ENCODE data around the gene CDKAL1.
A peak's percentile ranks its signal among the peaks of the same experiment; 100 is the strongest.
"Not testable (repeated sequence)": the region's sequence is repeated elsewhere in the genome, so short reads cannot be mapped to it uniquely, and the experiment has no call there.

The CDKAL1 gene

DNA sequence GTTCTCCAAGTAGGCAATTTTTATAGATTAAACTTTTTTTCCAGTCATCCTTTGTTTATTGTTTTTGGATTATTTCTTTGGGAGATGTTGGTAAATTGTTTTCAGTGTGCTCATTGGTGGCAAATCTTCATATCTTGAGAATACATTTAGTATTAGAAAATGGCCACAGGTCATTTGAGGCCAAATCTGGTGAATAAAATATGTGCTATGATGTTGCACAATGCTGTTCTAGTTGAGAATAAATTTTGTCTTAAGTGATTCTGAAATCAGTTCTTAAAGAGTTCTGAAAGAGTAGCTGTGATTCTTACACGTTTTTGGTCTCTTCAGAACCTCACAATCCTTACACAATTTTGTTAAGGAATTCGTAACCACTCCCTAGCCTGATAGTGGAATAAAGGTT, 20.1 kb downstream of the CDKAL1 start:
- DNase-seq (ENCODE audit: low spot score) = no peak

DNA sequence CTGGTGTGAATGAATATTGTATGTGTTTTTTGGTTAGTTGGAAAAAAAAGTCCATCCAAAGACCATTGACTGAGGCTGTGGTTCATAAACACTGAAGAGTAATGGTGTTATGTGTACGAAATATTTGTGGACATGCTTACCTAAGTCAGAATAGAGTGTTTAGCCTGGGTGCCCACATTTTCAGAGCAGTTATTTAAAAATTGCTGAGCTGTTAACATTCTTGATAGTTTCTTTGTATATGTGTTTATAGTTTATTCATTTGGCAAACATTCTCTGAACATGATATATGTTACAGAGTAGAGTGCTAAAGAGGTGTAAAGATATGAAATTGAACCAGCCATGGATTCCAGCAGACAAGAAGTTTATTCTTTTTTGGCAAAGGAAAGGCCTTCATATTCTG, 20.6 kb downstream of the CDKAL1 start:
- DNase-seq (ENCODE audit: low spot score) = no peak

DNA sequence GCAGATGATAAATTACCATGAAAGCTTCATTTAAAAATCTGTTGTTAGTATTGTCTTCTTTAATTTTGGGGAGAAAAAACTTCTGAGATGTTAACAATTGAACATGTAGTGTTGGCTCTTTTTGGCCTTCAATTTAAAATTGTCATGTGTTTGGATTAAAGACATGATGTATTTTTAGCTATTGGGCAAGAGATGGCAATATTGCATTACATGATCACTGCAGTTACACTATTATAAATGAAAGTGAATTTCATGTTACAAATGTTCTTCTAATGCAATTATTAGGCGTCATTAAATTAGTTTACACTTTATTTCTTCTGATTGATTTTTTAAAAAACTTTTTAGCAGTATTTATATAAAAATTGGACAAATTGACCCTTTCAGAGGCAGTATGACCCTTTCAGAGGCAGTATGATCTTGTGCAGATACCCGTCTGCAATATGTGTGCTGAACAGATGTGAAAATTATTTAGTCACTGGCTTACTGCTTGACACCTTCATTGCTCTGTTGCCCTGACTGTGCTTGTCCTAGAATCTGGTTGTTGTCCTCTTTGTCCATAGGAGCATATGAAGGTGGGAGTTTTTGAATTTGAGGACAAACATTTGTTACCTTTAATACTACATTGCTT, 25.8 kb downstream of the CDKAL1 start:
- no peak for DNase-seq (ENCODE audit: low spot score)

DNA sequence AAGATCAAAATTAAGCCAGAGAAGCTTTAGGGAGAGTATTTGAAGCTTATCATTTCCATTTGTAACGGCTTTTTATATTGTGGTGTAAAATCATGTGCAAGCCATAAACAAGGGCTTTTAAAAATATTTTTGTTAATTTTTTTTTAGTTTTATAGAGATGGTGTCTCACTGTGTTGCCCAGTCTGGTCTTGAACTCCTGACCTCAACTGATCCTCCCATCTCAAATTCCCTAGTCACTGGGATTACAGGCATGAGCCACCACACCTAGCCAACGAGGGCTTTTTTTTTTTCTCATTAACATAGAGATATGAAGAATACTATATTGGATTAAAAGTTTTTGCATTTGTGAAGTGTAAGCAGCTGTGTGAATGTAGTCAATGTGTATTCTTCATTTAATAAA, 29.1 kb downstream of the CDKAL1 start:
- DNase-seq (ENCODE audit: low spot score) = no peak

DNA sequence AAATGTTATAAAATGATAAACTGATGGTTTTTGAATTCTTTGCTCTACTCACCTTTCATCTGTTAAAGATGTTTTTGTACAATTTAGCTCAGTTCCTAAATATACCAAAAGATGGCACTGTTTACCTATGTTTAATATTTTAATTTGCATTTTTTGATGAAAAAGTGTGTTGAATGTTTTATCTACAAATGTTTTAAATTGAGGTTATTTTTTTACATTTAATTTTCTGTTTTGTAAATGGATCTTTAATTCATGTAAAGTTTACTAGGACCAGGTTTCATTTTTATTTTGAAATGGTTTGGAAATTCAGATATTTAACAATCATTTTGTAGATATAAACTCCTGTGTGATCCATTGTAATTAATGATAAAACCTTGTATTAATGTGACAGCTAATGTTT, 30.0 kb downstream of the CDKAL1 start:
- DNase-seq (ENCODE audit: low spot score) = peak; percentile 38

DNA sequence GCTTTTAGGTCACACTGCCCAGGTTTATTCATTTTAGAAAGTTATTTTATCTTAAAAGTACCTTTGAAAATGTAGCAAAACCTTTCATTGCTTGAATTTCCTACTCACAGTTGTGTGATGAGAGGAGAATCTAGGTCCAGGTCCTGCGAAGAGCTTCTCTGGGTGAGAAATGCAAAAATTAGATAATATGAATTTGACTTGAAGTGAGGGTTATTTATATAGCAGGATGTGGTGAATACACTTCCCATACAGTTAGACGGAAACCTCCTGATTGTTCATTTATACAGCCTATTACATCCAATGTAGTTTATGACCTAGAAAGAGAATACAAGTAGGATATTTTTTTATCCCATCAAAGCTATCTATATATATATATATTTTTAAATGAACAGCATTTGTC, 30.5 kb downstream of the CDKAL1 start:
- no peak for DNase-seq (ENCODE audit: low spot score)

DNA sequence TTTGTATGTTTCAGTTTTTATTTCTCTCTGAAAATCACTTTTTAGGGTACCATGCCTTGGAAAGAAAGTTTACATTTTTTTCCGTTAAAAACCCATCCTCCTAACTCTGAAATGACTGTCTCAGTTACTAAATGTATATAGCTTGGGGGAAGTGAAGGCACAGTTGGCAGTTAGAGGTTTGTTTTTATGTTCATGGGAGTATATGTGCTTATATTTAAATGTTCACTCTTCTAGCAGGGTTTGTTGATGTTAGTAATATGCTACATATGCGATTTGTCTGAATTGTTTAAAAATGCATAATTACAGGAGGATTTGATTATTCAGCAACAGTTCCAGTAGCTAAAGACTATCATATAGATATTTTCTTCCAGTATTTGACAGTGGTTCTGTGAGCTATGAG, 31.1 kb downstream of the CDKAL1 start:
- DNase-seq (ENCODE audit: low spot score) = no peak

DNA sequence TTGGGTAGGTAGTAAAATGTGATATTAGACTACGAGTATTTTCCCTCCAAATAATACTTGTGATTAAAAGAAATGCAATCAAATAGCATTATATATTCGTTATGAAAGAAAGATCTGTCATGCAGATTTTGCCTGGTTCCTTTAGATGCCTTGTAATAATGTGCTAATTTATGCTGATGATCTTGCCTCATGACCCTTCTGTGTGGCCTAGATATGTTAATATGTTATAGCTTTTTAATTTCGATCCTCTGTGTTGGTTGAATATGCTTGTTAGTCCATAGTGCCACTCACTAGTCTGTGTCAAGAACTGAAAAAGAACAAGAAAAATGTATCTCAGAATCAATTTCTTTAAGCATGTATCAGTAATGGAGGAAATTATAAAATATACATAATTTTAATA, 31.9 kb downstream of the CDKAL1 start:
- DNase-seq (ENCODE audit: low spot score) = no peak

DNA sequence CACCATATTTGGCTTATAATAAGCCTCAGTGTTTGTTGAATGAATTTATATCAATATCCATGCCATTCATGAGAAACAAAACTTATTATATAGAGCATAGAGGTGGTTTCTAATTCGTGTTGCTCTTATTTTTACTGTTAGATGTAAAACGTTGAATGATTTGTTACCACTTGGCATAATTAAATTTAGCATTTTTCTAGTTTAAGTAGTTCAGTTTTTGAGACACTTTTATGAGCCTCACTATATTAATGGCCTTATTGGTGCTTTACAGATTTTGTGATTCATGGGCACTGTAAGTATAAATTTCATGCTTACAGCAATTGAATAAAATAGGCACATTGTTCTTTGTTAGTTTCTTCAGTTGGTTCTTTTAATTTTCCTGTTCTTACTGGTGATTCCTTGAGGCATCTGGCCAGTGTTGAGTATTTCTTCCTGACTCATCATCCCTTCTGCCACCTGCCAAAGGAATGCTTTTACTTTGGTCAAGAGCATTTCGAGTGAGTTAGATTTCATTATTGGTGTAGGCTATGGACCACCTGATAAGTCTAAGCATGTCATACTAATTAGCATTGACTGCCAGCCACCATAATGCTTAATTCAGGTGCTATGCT, 34.8 kb downstream of the CDKAL1 start:
- DNase-seq (ENCODE audit: low spot score) = no peak

DNA sequence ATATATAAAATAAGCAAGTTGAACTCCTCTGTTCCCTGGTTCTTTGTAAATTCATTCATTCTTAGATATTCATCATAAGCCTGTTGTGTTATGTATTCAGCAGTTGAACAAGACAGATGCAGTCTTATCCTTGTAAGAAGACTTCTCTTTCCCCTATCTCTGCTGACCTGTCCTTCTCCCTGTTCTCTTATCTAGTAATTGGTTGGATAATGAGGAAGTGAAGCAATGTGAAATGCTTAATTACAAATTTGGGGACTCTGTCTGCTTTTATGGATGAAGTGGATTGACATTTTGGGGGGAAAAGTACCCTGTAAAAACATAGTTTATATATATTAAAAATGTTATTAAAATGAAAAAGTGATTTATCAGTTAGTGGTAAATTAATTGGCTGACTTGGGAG, 37.0 kb downstream of the CDKAL1 start:
- DNase-seq (ENCODE audit: low spot score) = no peak

DNA sequence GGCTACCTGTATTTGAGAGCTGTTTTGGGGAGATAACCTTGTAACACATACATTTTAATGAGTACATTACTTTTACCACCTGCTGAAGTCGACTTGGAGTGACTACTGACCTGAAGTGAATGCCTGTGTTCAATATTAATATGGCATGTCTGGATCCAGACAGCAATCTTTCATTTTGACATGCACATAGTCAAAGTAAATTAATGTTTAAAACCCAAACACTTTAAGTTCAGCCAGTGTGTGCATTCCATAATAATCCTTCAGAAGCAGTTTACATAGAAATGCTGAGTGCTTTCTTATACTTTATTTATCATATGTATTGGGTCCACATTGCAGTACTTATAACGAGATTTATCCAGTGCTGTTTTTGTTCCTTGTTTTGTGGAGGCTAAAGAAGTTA, 38.0 kb downstream of the CDKAL1 start:
- DNase-seq (ENCODE audit: low spot score) = no peak

DNA sequence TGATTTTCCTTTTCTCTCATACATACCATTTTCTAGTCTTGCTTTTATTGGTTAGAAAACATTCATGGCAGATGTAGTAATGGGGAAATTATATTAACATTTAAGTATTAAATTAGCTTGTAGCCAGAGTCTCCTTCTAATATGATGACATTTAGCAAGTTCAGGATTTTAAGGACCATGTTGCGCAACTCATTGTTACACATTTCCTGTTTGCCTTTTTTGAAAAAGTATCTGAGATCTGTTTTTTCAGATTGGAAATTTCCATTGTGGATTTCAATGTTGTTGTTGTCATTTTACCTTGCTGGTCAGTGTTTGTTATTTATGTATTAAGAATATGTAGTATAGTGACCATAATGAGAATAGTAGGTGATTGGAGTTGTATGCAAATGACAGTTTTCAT, 38.7 kb downstream of the CDKAL1 start:
- no peak for DNase-seq (ENCODE audit: low spot score)

DNA sequence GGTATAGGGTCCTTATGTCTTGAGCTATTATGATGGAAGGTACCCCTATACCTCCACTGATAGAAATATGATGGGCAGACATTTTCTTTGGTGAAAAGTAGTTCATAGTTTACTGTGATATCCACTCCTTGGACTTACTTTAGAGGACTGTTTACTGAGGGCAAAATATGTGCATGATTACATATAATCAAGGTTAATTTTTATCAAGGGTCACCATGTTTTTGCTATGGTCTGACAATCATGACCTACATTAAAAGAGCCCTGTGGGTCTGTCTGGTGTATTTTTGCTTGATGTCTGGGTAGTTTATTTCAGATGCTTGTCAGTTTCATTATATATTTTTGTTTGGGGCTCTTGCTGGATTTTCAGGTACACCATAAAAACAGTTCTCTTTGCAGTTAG, 40.1 kb downstream of the CDKAL1 start:
- DNase-seq (ENCODE audit: low spot score) = no peak

DNA sequence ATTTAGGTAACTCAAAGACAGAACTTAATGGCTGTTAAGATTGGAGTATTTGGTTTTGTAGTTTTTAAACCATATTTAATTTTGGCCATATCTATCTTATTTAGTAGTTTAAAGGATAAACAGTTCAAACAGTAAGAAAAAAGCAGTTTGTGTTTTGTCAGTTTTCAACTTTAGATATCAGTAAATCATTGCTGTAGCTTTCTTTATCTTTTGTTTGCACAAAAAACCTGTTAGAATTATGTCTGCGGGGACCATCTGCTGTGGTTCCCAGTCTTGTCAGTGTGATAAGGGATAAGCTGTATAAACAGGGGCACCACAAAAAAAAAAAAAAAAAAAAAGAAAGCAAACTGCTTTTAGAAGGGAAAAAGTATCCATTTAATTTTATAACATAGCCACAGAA, 40.9 kb downstream of the CDKAL1 start:
- no peak for DNase-seq (ENCODE audit: low spot score)

DNA sequence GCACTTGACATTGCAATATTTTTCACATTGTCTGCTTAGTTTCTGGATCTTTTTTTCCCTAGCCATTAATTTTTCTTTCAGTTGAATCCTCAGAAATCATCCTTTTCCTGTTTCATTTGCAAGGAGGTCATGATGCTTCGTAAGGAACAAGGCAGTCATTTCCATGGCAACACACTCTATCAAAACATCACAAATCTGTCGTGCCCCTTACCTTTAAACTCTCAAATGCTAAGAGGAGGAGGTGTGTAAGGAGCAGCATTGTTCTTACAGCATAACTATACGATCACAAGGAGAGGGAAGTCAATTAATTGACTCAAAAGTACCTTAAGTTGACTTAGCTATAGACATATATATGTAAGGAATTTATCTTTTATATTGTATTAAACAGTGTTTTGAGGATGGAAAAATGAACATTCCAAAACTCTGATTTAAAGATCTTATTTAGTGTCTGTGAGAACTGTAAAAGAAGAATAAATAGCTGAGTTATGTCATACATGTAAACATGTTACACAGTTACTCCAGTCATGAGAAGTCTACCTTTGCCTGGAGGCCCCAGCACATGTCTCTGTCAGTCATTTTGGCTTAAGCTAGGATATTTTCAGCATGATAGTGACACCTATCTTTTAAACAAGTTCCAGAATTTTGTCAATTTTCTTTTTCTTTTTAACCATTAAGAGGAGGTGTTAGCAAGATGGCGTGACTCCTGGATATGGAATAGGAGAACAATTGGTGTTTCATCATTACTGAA, 41.6 kb downstream of the CDKAL1 start:
- DNase-seq (ENCODE audit: low spot score) = no peak

DNA sequence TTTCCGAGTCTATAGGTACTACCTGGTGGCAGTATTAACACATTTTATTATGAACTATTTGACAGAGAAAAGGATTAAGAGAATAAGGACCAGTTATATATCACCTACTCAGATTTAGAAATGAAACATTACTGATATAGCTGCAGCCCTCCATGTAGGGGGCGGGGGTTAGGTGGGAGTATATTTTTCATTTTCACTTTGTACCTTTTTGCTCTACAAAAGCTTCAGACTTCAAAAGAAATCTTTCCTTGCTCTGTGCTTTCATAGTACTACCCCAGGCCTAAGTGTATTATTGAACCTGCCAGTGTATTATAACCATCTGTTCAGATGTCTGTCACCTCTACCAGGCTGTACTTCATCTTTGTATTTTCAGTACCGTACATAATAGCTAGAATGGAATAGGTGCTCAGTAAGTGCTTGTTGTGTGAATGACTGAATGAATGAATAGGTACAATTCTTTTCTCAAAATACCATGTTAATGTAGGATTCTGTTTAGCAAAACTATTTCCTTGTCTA, 43.0 kb downstream of the CDKAL1 start:
- DNase-seq (ENCODE audit: low spot score) = no peak

DNA sequence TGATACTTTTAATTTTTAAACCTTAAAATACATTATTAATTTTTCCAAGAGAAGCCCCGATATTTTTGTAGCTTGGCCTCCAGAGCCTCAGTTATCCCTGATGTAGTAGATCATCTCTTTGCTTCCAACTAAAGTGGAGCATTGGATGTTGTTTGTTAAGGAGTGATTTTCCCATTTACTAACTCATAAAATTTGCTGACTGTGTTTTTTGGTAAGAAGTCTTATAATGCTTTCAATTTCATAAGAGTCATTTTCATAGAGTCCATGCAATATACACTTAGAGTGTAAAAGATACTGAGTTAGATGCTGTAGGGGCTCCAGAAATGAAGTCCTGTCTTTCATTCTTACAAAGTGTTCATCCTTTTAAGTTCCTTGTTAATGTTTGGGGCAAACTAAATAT, 46.8 kb downstream of the CDKAL1 start:
- DNase-seq (ENCODE audit: low spot score) = no peak

DNA sequence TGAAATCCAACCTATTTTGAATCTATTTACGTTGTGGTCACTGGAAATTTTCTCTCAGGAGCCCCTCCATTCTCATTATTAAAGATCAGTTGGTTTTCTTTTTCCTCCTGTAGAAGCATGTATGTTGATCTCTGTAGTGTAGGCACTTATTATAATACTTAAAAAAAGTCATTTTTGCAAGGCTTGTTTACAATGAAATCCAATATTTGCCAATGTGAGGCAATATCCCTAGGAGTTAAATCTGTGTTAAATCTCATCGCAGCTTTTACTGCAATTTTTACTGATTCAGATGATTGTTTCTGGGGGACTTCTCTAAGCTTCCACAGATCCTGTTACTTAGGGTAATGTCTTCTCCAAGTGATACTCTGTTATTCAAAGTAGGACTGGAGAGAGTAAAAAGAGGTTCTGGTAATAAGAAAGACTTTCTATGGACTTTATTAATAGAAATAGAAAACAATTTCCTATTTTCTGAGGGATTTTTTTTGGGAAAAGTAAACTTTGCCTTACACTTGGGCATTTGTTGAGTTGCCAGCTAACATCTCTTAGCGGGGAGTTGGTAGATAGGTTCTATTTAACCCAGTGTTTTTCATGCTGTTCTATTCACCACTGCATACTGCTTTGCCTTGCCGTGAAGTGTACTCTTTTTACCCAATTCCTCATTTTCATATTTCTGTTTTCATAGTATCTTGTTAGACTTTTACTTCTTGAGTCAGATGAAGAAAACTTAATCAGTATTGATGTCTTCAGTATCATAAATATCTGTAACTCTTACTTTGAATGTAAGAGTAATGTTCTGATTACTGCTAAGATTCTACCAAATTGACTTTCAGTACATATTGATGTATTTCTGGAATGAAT, 48.6 kb downstream of the CDKAL1 start:
- no peak for DNase-seq (ENCODE audit: low spot score)

DNA sequence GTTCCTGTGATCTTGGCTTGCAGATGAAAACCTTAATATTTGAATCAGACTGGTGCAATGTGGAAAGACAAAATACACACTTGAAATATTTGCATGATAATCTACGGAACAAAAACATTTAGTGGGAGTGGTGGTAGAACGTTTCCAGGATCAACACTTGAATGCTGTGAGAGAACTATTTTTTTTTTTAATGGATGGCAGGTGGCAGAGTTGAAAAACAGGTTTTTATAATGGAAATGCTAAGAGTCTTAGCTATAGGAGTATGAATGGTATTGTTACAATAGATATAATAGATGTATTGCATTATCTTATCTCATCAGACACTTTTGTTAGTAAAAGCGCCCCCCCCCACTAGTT, 49.2 kb downstream of the CDKAL1 start:
- no peak for DNase-seq (ENCODE audit: low spot score)

DNA sequence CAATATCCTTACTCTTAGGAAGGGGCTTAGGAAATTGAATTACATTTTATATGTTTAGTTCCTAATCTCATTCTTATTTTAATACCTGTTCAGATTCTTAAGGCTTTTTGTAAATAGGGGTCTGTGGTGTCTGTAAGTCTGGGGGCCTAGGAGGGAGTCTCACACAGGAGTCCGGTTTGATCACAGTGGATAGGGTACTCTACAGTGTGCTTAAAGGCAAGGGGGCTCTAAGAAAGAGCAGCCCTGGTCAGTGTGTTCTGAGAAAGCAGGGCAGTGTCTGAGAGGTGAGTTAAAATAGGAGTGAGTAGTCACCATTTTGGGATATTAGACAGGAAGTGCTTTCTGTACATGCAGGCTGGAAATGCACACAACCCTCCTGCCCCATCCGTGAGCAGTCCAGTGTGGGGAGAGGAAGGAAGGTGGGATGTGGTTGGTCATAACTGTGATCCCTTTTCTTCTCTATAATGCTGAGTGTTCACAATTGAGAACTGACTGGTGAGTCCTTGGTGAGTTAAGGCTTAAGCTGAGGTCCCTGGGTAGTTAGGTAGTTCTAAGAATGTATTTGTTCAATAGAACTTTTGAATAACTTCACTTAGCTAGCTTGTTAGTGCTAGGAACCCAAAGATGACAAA, 50.0 kb downstream of the CDKAL1 start:
- DNase-seq (ENCODE audit: low spot score) = no peak

DNA sequence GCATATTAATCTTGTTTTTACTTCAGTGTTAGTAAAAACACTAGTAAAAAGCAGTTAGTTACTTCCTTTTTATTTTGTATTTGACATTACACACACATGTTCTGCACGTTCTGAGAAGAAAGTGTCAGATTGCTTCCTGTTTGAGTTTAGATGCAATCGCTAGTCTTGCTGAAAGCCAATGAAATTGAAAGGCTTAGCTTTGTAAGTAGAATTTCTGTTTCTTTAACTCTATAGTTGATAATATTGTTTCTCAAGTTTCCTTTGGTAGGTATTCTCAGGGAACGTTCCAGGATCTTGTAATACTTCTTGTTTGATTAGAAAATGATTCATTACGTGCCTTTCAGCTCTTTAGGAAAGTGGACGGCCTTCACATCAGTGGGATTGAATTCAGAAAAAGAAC, 55.0 kb downstream of the CDKAL1 start:
- DNase-seq (ENCODE audit: low spot score) = no peak

DNA sequence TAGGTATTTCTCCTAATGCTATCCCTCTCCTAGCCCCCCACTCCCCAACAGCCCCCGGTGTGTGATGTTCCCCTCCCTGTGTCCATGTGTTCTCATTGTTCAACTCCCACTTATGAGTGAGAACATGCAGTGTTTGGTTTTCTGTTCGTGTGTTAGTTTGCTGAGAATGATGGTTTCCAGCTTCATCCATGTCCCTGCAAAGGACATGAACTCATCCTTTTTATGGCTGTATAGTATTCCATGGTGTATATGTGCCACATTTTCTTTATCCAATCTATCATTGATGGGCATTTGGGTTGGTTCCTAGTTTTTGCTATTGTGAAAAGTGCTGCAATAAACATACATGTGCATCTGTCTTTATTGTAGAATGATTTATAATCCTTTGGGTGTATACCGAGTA, 56.2 kb downstream of the CDKAL1 start:
- DNase-seq (ENCODE audit: low spot score) = not testable (repeated sequence)

Data from CD4-positive, alpha-beta T cell treated with Interleukin-2 at 100 ng/mL for 4 hours (primary cell).